Type B pancreatic cell (in vitro differentiated cells): Measurements from ENCODE around the gene HCRTR1. TPM values are rescaled to one million over a fixed set of nuclear protein-coding genes. Genes with fewer than 3 reads are reported as not detected.

Experiments
- DNase-seq: peaks from one replicate; pipeline ENCODE4 v3.0.0; 2021; ENCODE audit warnings: mixed read lengths; ENCODE audit not compliant: unreplicated experiment; ENCODE audit errors: extremely low spot score
- H3K27ac Mint-ChIP-seq: 2 replicates; pipeline ENCODE4 v1.8.0; 2021; ENCODE audit warnings: mild to moderate bottlenecking, mixed read lengths
- H3K27me3 Mint-ChIP-seq: 2 replicates; pipeline ENCODE4 v1.8.0; 2021; ENCODE audit warnings: mixed read lengths
- H3K36me3 Mint-ChIP-seq: 2 replicates; pipeline ENCODE4 v1.8.0; 2021; ENCODE audit warnings: mixed read lengths
- H3K4me1 Mint-ChIP-seq: one replicate; pipeline ENCODE4 v1.8.0; 2021; ENCODE audit warnings: mixed read lengths; ENCODE audit not compliant: unreplicated experiment
- H3K4me3 Mint-ChIP-seq: 2 replicates; pipeline ENCODE4 v1.8.0; 2021; ENCODE audit warnings: mild to moderate bottlenecking, mixed read lengths
- H3K9me3 Mint-ChIP-seq: 2 replicates; pipeline ENCODE4 v1.8.0; 2021; ENCODE audit warnings: mixed read lengths
- total RNA-seq: library from RNA; stranded (reverse); gene quantifications from 2 replicates; pipeline ENCODE4 v1.2.1, GENCODE V29; 2021; ENCODE audit warnings: low replicate concordance
- TF ChIP-seq, protein P1 (sequence below): fragments of 200-600 bp; sonication (generic); conservative IDR thresholded peaks from 2 replicates; pipeline ENCODE4 v1.5.0; 2021; ENCODE audit warnings: antibody characterized with exemption, mild to moderate bottlenecking

HCRTR1 gene
- total RNA-seq, 1 donor from 2014 or later: not detected

DNA sequence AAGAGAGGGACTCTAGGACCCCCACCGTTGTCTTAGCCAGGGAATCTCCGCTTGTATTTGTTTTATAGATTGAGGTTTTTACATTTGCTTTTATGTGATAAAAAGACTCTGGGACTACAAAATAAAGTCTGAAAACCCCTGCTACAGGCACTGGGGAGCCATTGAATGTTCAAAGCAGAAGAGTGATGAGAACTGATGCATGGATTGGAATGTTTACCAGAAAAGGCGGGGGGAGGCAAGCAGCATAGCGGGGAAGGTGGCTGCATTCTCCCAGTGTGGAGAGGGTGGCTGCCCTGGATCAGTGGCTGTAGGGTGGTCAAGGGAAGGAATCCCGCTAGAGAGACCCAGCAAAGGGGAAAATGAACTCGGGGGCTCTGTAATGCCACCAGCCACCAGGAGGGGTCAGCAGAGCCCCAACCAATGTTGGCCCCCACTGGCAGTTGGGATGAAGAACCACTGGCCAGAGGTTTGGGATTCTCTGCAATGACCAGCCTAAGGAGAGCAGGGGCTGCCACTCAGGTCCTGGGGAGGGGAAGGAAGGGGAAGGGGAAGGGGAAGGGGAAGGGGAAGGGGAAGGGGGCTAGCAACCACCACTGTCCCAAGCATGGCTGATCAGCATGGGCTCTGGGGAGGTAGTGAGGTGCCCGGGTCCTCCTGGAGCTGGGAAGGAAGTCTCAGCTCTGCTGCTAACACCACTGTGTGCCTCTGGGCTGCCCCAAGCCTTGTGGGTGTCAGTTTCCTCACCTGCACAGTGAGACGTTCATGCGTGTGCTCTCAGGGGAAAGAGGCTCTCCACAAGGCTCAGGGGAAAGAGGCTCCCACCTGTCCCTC is 46.3 kb downstream of the HCRTR1 start:
- Mint-ChIP-seq H3K36me3 (no peaks in the 10 kb centered on the region), H3K4me3 (no peak overlapping the region), H3K27ac (peak overlapping the region; percentile 55), H3K4me1 (peaks cover 9% of the 10 kb centered on the region), H3K27me3 (peaks cover 7% of the 10 kb centered on the region), H3K9me3 (no peaks in the 10 kb centered on the region)
- no peak for DNase-seq
- TF ChIP-seq, protein P1, sequence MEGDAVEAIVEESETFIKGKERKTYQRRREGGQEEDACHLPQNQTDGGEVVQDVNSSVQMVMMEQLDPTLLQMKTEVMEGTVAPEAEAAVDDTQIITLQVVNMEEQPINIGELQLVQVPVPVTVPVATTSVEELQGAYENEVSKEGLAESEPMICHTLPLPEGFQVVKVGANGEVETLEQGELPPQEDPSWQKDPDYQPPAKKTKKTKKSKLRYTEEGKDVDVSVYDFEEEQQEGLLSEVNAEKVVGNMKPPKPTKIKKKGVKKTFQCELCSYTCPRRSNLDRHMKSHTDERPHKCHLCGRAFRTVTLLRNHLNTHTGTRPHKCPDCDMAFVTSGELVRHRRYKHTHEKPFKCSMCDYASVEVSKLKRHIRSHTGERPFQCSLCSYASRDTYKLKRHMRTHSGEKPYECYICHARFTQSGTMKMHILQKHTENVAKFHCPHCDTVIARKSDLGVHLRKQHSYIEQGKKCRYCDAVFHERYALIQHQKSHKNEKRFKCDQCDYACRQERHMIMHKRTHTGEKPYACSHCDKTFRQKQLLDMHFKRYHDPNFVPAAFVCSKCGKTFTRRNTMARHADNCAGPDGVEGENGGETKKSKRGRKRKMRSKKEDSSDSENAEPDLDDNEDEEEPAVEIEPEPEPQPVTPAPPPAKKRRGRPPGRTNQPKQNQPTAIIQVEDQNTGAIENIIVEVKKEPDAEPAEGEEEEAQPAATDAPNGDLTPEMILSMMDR: peak; percentile 90

DNA sequence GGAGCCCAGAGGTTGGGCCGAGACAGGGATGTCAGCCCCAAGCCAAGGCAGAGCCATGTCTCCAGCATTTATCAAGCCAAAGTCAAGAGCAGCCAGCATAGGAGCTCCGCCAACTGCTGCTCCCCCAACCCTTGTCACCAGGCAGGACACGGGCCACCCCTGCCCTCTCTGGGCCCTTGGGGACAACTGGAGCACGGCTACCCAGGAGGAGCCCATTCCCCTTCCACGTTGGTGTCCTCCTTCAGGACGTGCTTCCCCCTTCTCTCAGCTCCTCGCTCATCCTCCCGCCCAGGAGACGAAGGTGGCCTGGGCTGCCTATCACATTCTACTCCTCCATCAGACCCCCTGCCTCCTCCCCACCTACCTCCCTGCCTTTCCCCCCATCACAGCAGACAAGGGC is 47.0 kb downstream of the HCRTR1 start:
- Mint-ChIP-seq H3K27me3 (peaks cover 14% of the 10 kb centered on the region), H3K4me3 (no peak overlapping the region), H3K27ac (no peak overlapping the region), H3K4me1 (peaks cover 16% of the 10 kb centered on the region), H3K36me3 (no peaks in the 10 kb centered on the region), H3K9me3 (no peaks in the 10 kb centered on the region)
- no peak for DNase-seq
- TF ChIP-seq, protein P1: no peak

DNA sequence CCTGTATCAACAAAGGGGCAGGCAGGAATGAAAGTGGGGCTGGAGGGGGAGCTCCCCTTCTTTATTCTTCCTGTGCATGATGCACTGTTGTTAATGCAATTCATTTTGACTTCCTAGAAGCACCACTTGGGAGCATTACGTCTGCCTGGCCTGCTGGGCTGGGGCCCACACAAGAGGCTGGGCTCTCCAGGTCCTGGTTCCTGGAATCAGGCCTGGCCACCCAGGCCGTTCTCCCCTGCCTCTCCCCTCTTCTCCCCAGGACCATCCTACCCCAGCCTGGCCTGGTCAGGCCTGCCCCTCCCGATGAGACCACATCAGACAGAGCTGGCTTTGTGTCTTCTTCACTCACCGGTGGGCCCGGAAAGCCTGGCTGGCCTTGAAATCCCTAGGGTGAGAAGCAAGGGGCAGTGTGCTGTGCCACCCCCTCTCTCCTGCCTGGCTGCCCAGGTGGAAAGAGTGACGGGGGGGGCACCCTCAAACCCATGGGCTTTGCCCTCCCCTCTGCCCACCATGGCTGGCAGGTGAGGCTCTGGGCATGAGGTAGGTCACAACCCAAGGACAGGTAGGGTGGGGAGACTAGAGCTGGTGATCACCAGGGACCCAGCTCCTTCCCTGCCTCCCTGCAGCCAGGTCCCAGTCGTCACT is 47.9 kb downstream of the HCRTR1 start:
- TF ChIP-seq, protein P1: no peak
- Mint-ChIP-seq H3K27me3 (peaks cover 22% of the 10 kb centered on the region), H3K4me3 (no peak overlapping the region), H3K4me1 (peaks cover 24% of the 10 kb centered on the region), H3K27ac (no peak overlapping the region), H3K36me3 (no peaks in the 10 kb centered on the region), H3K9me3 (no peaks in the 10 kb centered on the region)
- no peak for DNase-seq

DNA sequence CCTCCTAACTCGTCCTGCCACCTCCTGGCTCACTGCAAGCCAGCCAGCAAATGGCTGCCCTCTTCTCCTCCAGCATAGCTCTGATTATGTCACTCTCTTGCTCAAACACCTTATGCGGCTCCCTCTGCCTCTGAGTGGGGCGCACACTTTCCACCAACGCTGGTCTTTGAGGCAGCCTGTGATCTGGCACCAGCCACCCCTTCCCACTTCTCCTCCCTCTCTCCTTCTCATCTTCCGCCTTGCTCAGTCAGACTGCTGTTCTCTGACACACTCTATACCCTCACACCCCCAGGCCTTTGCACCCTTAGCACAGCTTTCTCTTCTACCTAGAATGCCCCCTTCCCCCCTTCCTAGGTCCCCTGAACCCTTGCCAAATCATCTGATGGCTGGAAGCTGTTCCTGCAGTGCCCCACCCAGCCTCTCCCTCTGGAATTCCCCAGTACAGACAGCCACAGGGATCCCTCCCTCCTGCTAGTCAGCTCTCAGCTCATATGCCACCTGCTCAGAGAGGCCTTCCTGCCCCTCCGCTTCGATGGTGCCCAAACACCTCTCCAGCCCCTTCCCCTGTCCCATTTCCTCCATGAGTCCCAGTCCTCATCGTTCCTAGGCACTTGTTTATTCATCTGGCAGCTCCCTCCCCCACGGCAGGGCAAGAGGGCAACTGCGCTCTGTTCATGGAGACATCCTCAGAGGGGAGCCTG is 48.9 kb downstream of the HCRTR1 start:
- TF ChIP-seq, protein P1: no peak
- H3K9me3 Mint-ChIP-seq: no peaks in the 10 kb centered on the region
- H3K27ac Mint-ChIP-seq: peak overlapping the region; percentile 84
- peak overlapping the region; percentile 59 for H3K4me3 Mint-ChIP-seq
- peaks cover 25% of the 10 kb centered on the region for H3K4me1 Mint-ChIP-seq
- no peaks in the 10 kb centered on the region for H3K36me3 Mint-ChIP-seq
- no peak for DNase-seq
- H3K27me3 Mint-ChIP-seq: peaks cover 23% of the 10 kb centered on the region

DNA sequence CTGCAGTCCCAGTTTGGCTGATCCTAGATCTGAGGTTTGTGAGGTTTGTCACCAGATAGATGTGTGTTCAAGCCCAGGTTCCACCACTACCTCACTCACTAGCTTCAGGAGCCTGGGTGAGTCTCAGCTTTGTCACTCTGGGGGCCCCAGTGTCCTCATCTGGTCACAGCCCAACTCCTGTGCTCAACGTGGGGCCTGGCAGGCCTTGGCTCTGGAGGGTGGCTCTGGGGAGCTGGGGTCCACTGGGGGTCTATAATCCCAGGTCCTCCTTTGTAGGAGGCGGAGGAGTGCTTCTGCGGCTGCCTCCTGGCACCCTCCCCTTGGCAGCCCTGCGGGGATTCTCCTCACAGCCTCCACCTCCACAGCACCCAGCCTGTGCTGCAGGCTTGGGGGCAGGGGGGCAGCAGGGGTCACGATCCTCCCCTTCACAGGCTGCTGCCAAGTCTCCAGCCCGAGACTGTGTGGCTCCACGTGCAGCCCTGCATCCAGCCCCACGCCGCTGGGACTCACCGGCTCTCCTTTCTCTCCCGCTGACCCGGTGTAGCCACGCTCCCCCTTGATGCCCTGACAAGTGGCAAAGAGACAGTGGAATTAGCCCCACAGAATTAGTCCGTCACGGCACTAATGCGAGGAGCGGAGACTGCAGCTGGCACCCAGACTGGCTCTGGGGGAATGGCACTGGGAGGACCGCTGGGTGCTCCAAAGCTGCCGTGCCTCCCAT is 49.7 kb downstream of the HCRTR1 start:
- H3K27ac Mint-ChIP-seq: no peak overlapping the region
- TF ChIP-seq, protein P1: no peak
- no peak for DNase-seq
- H3K36me3 Mint-ChIP-seq: no peaks in the 10 kb centered on the region
- peaks cover 26% of the 10 kb centered on the region for H3K27me3 Mint-ChIP-seq
- H3K4me1 Mint-ChIP-seq: peaks cover 25% of the 10 kb centered on the region
- no peaks in the 10 kb centered on the region for H3K9me3 Mint-ChIP-seq
- H3K4me3 Mint-ChIP-seq: no peak overlapping the region
